Cardiac muscle cell (in vitro differentiated cells and primary cell): ENCODE data around the gene FAM227A. TPM values are rescaled to one million over a fixed set of nuclear protein-coding genes. Genes with fewer than 3 reads are reported as not detected.

ENCODE experiments used
- DNase-seq, 2 donors: peaks; one replicate each; pipeline versions ENCODE4 v3.0.0 to v3.0.0-alpha.2; 2010 to 2017; ENCODE audit warnings: low read depth in 1 of 2, low spot score in 1 of 2
- H3K27ac ChIP-seq: fragments of 200-600 bp; sonication (generic); 2 replicates; pipeline ENCODE4 v1.5.1; 2016
- H3K27me3 ChIP-seq: fragments of 200-600 bp; sonication (generic); 2 replicates; pipeline ENCODE4 v1.6.0; 2016; ENCODE audit warnings: control low read depth
- H3K36me3 ChIP-seq: fragments of 200-600 bp; sonication (generic); 2 replicates; pipeline ENCODE4 v1.5.1; 2016; ENCODE audit warnings: control low read depth
- H3K4me1 ChIP-seq: fragments of 200-600 bp; sonication (generic); 2 replicates; pipeline ENCODE4 v1.8.1; 2017; ENCODE audit warnings: low read depth, mild to moderate bottlenecking, mixed run types
- H3K4me3 ChIP-seq: fragments of 200-600 bp; sonication (generic); 2 replicates; pipeline ENCODE4 v1.5.1; 2016; ENCODE audit warnings: mild to moderate bottlenecking
- H3K9me3 ChIP-seq: fragments of 200-600 bp; sonication (generic); 2 replicates; pipeline ENCODE4 v1.5.1; 2017; ENCODE audit warnings: low read depth, mild to moderate bottlenecking, control low read depth
- polyA plus RNA-seq: library from polyadenylated mRNA; unstranded; fragments of >200 nt; fragmentation: Nextera tagmentation; extraction: Ambion mirVana; gene quantifications from 2 replicates; pipeline ENCODE4 v1.2.1, GENCODE V29; 2016
- total RNA-seq: library from RNA; depleted of rRNA; stranded (reverse); fragments of >200 nt; gene quantifications from 2 replicates; pipeline ENCODE4 v1.2.3, GENCODE V29; 2016
- TF ChIP-seq, protein P1 (sequence below): IDR thresholded peaks from 2 replicates; pipeline ENCODE4 v1.5.1; 2012; ENCODE audit warnings: low read depth, mild to moderate bottlenecking, low read length

The FAM227A gene
- total RNA-seq: 4.5 and 5.7 TPM in 2 replicates
- 2.9 and 7.4 TPM in 2 replicates for polyA plus RNA-seq

- no peaks in the 10 kb centered on the region for H3K27me3 ChIP-seq
- peak within 1 kb of the TSS; percentile 98 for H3K27ac ChIP-seq
- H3K36me3 ChIP-seq: no peaks in the 10 kb centered on the region
- peak within 1 kb of the TSS; percentile 85 for H3K4me3 ChIP-seq
- TF ChIP-seq, protein P1, sequence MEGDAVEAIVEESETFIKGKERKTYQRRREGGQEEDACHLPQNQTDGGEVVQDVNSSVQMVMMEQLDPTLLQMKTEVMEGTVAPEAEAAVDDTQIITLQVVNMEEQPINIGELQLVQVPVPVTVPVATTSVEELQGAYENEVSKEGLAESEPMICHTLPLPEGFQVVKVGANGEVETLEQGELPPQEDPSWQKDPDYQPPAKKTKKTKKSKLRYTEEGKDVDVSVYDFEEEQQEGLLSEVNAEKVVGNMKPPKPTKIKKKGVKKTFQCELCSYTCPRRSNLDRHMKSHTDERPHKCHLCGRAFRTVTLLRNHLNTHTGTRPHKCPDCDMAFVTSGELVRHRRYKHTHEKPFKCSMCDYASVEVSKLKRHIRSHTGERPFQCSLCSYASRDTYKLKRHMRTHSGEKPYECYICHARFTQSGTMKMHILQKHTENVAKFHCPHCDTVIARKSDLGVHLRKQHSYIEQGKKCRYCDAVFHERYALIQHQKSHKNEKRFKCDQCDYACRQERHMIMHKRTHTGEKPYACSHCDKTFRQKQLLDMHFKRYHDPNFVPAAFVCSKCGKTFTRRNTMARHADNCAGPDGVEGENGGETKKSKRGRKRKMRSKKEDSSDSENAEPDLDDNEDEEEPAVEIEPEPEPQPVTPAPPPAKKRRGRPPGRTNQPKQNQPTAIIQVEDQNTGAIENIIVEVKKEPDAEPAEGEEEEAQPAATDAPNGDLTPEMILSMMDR: no peak
- no peaks in the 10 kb centered on the region for H3K9me3 ChIP-seq
- H3K4me1 ChIP-seq: peaks cover 10% of the 10 kb centered on the region
- peak; percentile 91 to 94 for DNase-seq
Observed at GRCh38 chr22:38656256-38657044, at the start of gene FAM227A, which contains the start of gene CBY1. FAM227A (minus strand) TSS chr22:38656392; CDS start chr22:38650168, 6,224 bp downstream. CBY1 (plus strand) TSS chr22:38656638; CDS start chr22:38668055, 11,417 bp downstream.

- DNase-seq: peak; percentile 100
- H3K27me3 ChIP-seq: no peaks in the 10 kb centered on the region
- no peaks in the 10 kb centered on the region for H3K9me3 ChIP-seq
- peak within 1 kb of the TSS; percentile 86 for H3K4me3 ChIP-seq
- TF ChIP-seq, protein P1: no peak
- peak within 1 kb of the TSS; percentile 89 for H3K27ac ChIP-seq
- peaks cover under 1% of the 10 kb centered on the region for H3K36me3 ChIP-seq
- peaks cover 18% of the 10 kb centered on the region for H3K4me1 ChIP-seq
Observed at GRCh38 chr22:38705235-38706100, 49.3 kb upstream of the FAM227A start, which contains the start of gene GTPBP1. GTPBP1 (plus strand) TSS chr22:38705944; CDS start chr22:38705956, 12 bp downstream.

DNA sequence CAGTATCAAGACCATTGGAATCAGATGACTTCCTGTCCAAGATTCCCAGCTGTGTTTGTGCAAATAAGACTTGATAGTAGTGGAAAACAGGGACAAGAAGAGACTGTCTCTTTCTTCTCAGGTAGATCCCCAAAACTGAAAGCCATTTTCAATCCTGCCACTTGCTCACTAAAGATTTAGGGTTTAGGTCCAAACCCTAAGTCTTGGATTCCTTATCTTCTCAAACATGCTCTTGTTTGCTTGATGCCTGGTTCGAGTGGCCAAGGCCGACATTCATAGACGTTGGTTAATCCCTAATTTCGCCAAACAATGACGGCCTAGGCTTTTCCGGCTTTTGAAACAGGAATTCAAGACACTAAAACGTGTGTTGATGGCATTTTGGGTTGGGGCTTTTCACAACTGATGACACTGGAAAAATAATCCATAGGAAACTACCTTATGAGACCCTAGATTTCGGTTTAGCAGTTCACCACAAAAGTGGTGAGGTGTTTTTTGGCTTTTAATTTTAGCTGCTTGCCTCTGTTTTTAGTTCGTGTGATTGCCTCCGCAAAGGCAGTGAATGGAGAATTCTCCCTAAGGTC, 48.6 kb upstream of the FAM227A start:
- Histone ChIP-seq H3K36me3 (no peaks in the 10 kb centered on the region), H3K4me3 (peak overlapping the region; percentile 6), H3K27ac (peak overlapping the region; percentile 71), H3K9me3 (no peaks in the 10 kb centered on the region), H3K4me1 (peaks cover 18% of the 10 kb centered on the region), H3K27me3 (no peaks in the 10 kb centered on the region)
- TF ChIP-seq, protein P1: no peak
- no peak for DNase-seq

GRCh38 chr22:38700789-38701628, 44.8 kb upstream of the FAM227A start, which contains the start of gene JOSD1:
JOSD1 (minus strand) TSS chr22:38700943; CDS start chr22:38699987, 956 bp downstream.
- Histone ChIP-seq H3K36me3 (no peaks in the 10 kb centered on the region), H3K9me3 (no peaks in the 10 kb centered on the region), H3K27ac (peak within 1 kb of the TSS; percentile 97), H3K27me3 (no peaks in the 10 kb centered on the region), H3K4me1 (peaks cover 26% of the 10 kb centered on the region), H3K4me3 (peak within 1 kb of the TSS; percentile 75)
- peak; percentile 94 to 97 for DNase-seq
- TF ChIP-seq, protein P1: no peak
